ENCODE data around the gene TPCN2.

TPCN2 gene

DNA sequence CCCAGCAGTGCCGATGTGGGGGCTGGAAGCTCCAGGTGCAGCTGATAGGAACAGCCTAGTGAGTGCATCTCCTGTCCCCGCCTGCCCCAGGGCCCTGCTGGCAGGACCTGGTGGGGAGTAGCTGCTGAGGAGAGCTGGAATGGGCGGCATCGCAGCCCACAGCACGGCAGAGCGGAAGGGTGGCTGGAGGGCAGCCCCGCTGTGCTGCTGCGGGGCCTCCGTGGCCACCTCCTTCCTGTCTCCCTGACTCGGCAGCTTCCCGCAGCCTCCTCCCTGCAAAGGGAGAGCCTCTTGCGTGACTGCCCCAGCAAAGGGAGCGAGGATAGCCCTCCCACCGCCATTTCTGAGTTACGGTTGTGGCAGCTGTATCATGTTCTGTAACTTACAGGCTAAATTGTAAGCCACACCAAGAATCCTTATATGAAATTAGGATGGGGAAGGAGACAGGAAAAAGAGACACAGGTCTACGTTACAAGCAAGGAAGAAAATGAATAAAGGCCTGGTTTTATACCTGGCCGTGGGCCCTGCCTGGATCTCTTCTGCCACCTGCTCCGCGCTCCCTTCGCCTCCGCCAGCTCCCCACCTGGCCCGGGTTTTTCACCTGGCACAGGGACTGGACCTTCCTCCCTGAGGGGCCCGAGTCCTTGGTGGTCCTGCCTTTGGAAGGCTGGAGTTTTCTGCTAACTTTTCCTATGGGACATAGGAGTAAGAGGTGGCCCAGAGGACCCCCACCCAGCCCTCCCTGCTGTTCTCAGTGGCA is 10.0 kb downstream of the TPCN2 start:
- Histone ChIP-seq H3K9me3 (ENCODE audit: control insufficient read depth in 1 of 2, low read length in 2 of 2) (no peaks in the 10 kb centered on the region), H3K4me1 (ENCODE audit: control insufficient read depth in 1 of 2, insufficient read depth in 2 of 2, low read length in 2 of 2) (peaks cover 18% of the 10 kb centered on the region in 2 donors), H3K27ac (ENCODE audit: low read depth, low read length) (no peak overlapping the region), H3K36me3 (ENCODE audit: control insufficient read depth in 1 of 2, insufficient read depth in 2 of 2, low read length in 2 of 2) (peaks cover 10 to 52% of the 10 kb centered on the region in 2 donors), H3K27me3 (ENCODE audit: control insufficient read depth in 1 of 2, insufficient read depth in 2 of 2, low read length in 2 of 2) (no peaks in the 10 kb centered on the region), H3K4me3 (ENCODE audit: low read depth in 1 of 2, low read length in 2 of 2) (no peak overlapping the region), H3K9ac (ENCODE audit: low read depth in 1 of 2, low read length in 2 of 2) (no peak overlapping the region)

DNA sequence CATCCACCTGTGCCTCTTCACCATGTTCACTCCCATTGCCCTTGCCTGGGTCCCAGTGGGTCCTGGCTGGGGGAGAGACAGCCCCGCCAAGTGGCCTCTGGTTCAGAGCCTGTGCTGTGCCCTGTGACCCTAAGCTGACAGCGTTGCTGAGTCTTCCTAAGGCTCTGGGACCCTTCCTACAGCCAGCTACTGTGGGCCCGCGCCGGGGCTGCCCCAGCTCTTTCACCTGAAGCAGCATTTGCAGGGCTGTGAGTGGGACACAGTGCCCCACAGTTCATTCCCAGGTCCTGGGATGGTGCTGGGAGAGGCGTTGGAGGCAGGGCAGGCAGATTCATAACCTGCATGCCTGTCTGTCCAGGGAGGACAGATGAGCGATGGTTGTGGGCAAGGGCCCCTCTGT is 10.7 kb downstream of the TPCN2 start:
- Histone ChIP-seq H3K4me1 (ENCODE audit: control insufficient read depth in 1 of 2, insufficient read depth in 2 of 2, low read length in 2 of 2) (peaks cover 17 to 18% of the 10 kb centered on the region in 2 donors), H3K4me3 (ENCODE audit: low read depth in 1 of 2, low read length in 2 of 2) (no peak overlapping the region), H3K27me3 (ENCODE audit: control insufficient read depth in 1 of 2, insufficient read depth in 2 of 2, low read length in 2 of 2) (no peaks in the 10 kb centered on the region), H3K27ac (ENCODE audit: low read depth, low read length) (no peak overlapping the region), H3K36me3 (ENCODE audit: control insufficient read depth in 1 of 2, insufficient read depth in 2 of 2, low read length in 2 of 2) (peaks cover 7 to 50% of the 10 kb centered on the region in 2 donors), H3K9me3 (ENCODE audit: control insufficient read depth in 1 of 2, low read length in 2 of 2) (no peaks in the 10 kb centered on the region), H3K9ac (ENCODE audit: low read depth in 1 of 2, low read length in 2 of 2) (no peak overlapping the region)

DNA sequence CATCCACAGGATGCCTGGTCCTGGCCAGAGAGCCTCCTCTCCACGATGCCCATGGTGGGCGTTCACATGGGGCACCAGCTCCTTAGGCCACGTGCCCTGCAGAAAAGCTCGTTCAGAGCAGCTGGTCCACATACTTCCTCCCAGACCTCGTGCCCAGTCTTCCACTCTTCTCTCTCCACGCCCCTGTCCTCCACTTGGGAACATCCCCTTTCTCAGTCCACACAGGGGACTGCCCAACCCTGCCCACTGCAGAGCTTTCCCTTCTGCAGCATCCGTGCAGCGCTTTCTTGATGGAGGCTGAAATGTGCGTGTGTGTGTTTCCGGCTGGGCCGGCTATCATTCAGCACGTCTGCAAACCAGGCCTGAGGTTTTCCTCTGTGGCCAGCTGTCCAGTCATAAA is 11.3 kb downstream of the TPCN2 start:
- Histone ChIP-seq H3K4me1 (ENCODE audit: control insufficient read depth in 1 of 2, insufficient read depth in 2 of 2, low read length in 2 of 2) (peaks cover 11 to 12% of the 10 kb centered on the region in 2 donors), H3K9ac (ENCODE audit: low read depth in 1 of 2, low read length in 2 of 2) (no peak overlapping the region), H3K4me3 (ENCODE audit: low read depth in 1 of 2, low read length in 2 of 2) (no peak overlapping the region), H3K36me3 (ENCODE audit: control insufficient read depth in 1 of 2, insufficient read depth in 2 of 2, low read length in 2 of 2) (peaks cover 6 to 50% of the 10 kb centered on the region in 2 donors), H3K27ac (ENCODE audit: low read depth, low read length) (no peak overlapping the region), H3K9me3 (ENCODE audit: control insufficient read depth in 1 of 2, low read length in 2 of 2) (no peaks in the 10 kb centered on the region), H3K27me3 (ENCODE audit: control insufficient read depth in 1 of 2, insufficient read depth in 2 of 2, low read length in 2 of 2) (no peaks in the 10 kb centered on the region)

- Histone ChIP-seq H3K4me1 (ENCODE audit: control insufficient read depth in 1 of 2, insufficient read depth in 2 of 2, low read length in 2 of 2) (peaks cover 1% of the 10 kb centered on the region in 2 donors), H3K9ac (ENCODE audit: low read depth in 1 of 2, low read length in 2 of 2) (no peak overlapping the region), H3K36me3 (ENCODE audit: control insufficient read depth in 1 of 2, insufficient read depth in 2 of 2, low read length in 2 of 2) (peaks cover 6 to 48% of the 10 kb centered on the region in 2 donors), H3K27ac (ENCODE audit: low read depth, low read length) (no peak overlapping the region), H3K27me3 (ENCODE audit: control insufficient read depth in 1 of 2, insufficient read depth in 2 of 2, low read length in 2 of 2) (no peaks in the 10 kb centered on the region), H3K9me3 (ENCODE audit: control insufficient read depth in 1 of 2, low read length in 2 of 2) (no peaks in the 10 kb centered on the region), H3K4me3 (ENCODE audit: low read depth in 1 of 2, low read length in 2 of 2) (no peak overlapping the region)
Observed at GRCh38 chr11:69060806-69061712, 12.3 kb downstream of the TPCN2 start.

- Histone ChIP-seq H3K27me3 (ENCODE audit: control insufficient read depth in 1 of 2, insufficient read depth in 2 of 2, low read length in 2 of 2) (no peaks in the 10 kb centered on the region), H3K4me1 (ENCODE audit: control insufficient read depth in 1 of 2, insufficient read depth in 2 of 2, low read length in 2 of 2) (no peaks in the 10 kb centered on the region), H3K9ac (ENCODE audit: low read depth in 1 of 2, low read length in 2 of 2) (no peak overlapping the region), H3K4me3 (ENCODE audit: low read depth in 1 of 2, low read length in 2 of 2) (no peak overlapping the region), H3K36me3 (ENCODE audit: control insufficient read depth in 1 of 2, insufficient read depth in 2 of 2, low read length in 2 of 2) (peaks cover 6 to 52% of the 10 kb centered on the region in 2 donors), H3K9me3 (ENCODE audit: control insufficient read depth in 1 of 2, low read length in 2 of 2) (no peaks in the 10 kb centered on the region), H3K27ac (ENCODE audit: low read depth, low read length) (no peak overlapping the region)
Observed at GRCh38 chr11:69061713-69062053, 13.0 kb downstream of the TPCN2 start.

- no peak overlapping the region for H3K27ac ChIP-seq (ENCODE audit: low read depth, low read length)
- H3K9me3 ChIP-seq (ENCODE audit: control insufficient read depth in 1 of 2, low read length in 2 of 2), result no peaks in the 10 kb centered on the region
- H3K4me3 ChIP-seq (ENCODE audit: low read depth in 1 of 2, low read length in 2 of 2), result no peak overlapping the region
- peaks cover 6 to 50% of the 10 kb centered on the region in 2 donors for H3K36me3 ChIP-seq (ENCODE audit: control insufficient read depth in 1 of 2, insufficient read depth in 2 of 2, low read length in 2 of 2)
- H3K9ac ChIP-seq (ENCODE audit: low read depth in 1 of 2, low read length in 2 of 2), result no peak overlapping the region
- no peaks in the 10 kb centered on the region for H3K4me1 ChIP-seq (ENCODE audit: control insufficient read depth in 1 of 2, insufficient read depth in 2 of 2, low read length in 2 of 2)
- H3K27me3 ChIP-seq (ENCODE audit: control insufficient read depth in 1 of 2, insufficient read depth in 2 of 2, low read length in 2 of 2), result no peaks in the 10 kb centered on the region
Observed at GRCh38 chr11:69062169-69062855, 13.6 kb downstream of the TPCN2 start.

GRCh38 chr11:69062873-69063651 is 14.3 kb downstream of the TPCN2 start:
- no peaks in the 10 kb centered on the region for H3K9me3 ChIP-seq (ENCODE audit: control insufficient read depth in 1 of 2, low read length in 2 of 2)
- H3K4me3 ChIP-seq (ENCODE audit: low read depth in 1 of 2, low read length in 2 of 2), result no peak overlapping the region
- H3K27ac ChIP-seq (ENCODE audit: low read depth, low read length), result no peak overlapping the region
- no peak overlapping the region for H3K9ac ChIP-seq (ENCODE audit: low read depth in 1 of 2, low read length in 2 of 2)
- H3K27me3 ChIP-seq (ENCODE audit: control insufficient read depth in 1 of 2, insufficient read depth in 2 of 2, low read length in 2 of 2), result no peaks in the 10 kb centered on the region
- no peaks in the 10 kb centered on the region for H3K4me1 ChIP-seq (ENCODE audit: control insufficient read depth in 1 of 2, insufficient read depth in 2 of 2, low read length in 2 of 2)
- H3K36me3 ChIP-seq (ENCODE audit: control insufficient read depth in 1 of 2, insufficient read depth in 2 of 2, low read length in 2 of 2), result peaks cover 6 to 46% of the 10 kb centered on the region in 2 donors

GRCh38 chr11:69063652-69064260 is 15.0 kb downstream of the TPCN2 start:
- Histone ChIP-seq H3K4me1 (ENCODE audit: control insufficient read depth in 1 of 2, insufficient read depth in 2 of 2, low read length in 2 of 2) (no peaks in the 10 kb centered on the region), H3K27ac (ENCODE audit: low read depth, low read length) (no peak overlapping the region), H3K9ac (ENCODE audit: low read depth in 1 of 2, low read length in 2 of 2) (no peak overlapping the region), H3K9me3 (ENCODE audit: control insufficient read depth in 1 of 2, low read length in 2 of 2) (no peaks in the 10 kb centered on the region), H3K27me3 (ENCODE audit: control insufficient read depth in 1 of 2, insufficient read depth in 2 of 2, low read length in 2 of 2) (no peaks in the 10 kb centered on the region), H3K4me3 (ENCODE audit: low read depth in 1 of 2, low read length in 2 of 2) (no peak overlapping the region), H3K36me3 (ENCODE audit: control insufficient read depth in 1 of 2, insufficient read depth in 2 of 2, low read length in 2 of 2) (peaks cover 6 to 43% of the 10 kb centered on the region in 2 donors)

DNA sequence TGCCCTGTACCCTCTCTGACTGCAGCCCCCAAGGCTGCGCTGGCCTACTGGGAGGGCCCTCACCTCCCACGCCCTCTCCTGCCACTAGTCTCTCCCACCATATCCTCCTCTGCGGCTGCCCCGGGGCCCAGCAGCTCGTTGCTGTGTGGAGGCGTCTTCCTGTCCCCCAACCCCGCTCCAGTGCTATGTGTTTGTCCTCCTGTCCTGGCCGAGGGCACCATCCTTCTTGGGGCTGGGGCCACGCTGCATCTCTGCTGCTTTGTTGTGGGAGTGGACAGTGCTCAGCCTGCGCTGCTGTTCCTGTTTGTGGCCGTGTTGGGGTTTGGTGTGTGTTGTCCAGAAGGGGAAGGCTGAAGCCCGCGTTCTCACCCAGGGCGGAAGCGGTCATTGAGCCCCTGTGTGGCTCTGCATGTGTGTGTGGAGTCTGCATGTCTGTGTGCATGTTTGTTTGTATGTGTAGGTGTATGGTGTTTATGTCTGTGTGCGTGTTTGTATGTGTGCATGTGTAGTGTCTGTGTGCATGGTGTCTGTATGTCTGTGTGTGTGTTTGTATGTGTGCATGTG is 15.7 kb downstream of the TPCN2 start:
- Histone ChIP-seq H3K27me3 (ENCODE audit: control insufficient read depth in 1 of 2, insufficient read depth in 2 of 2, low read length in 2 of 2) (no peaks in the 10 kb centered on the region), H3K27ac (ENCODE audit: low read depth, low read length) (no peak overlapping the region), H3K9ac (ENCODE audit: low read depth in 1 of 2, low read length in 2 of 2) (no peak overlapping the region), H3K36me3 (ENCODE audit: control insufficient read depth in 1 of 2, insufficient read depth in 2 of 2, low read length in 2 of 2) (peaks cover 6 to 44% of the 10 kb centered on the region in 2 donors), H3K9me3 (ENCODE audit: control insufficient read depth in 1 of 2, low read length in 2 of 2) (no peaks in the 10 kb centered on the region), H3K4me1 (ENCODE audit: control insufficient read depth in 1 of 2, insufficient read depth in 2 of 2, low read length in 2 of 2) (no peaks in the 10 kb centered on the region), H3K4me3 (ENCODE audit: low read depth in 1 of 2, low read length in 2 of 2) (no peak overlapping the region)

Data from duodenal mucosa (tissue), 2 donors.